ENCODE data around the gene LMO1.

The LMO1 gene

GRCh38 chr11:8296872-8297271 is 33.2 kb upstream of the LMO1 start:
- H3K27me3 ChIP-seq (replicated peaks; ENCODE audit: control insufficient read depth, insufficient read depth, low read length), result no peaks in the 10 kb centered on the region; the same call in 1 of the 2 replicates
- H3K36me3 ChIP-seq (ENCODE audit: control insufficient read depth, insufficient read depth, low read length), result no peaks in the 10 kb centered on the region
- TF ChIP-seq CTCF (IDR thresholded peaks at IDR 0.05; ENCODE audit: insufficient read depth, low read length, poor library complexity, severe bottlenecking), result no peak
- H3K4me3 ChIP-seq (replicated peaks; ENCODE audit: low read depth, low read length), result no peak overlapping the region
- no peak for DNase-seq (ENCODE audit: extremely low read depth, insufficient read length)

GRCh38 chr11:8296038-8296649 is 32.5 kb upstream of the LMO1 start:
- Histone ChIP-seq H3K27me3 (replicated peaks; ENCODE audit: control insufficient read depth, insufficient read depth, low read length) (no peaks in the 10 kb centered on the region; the same call in 1 of the 2 replicates), H3K36me3 (ENCODE audit: control insufficient read depth, insufficient read depth, low read length) (no peaks in the 10 kb centered on the region), H3K4me3 (replicated peaks; ENCODE audit: low read depth, low read length) (no peak overlapping the region)
- TF ChIP-seq CTCF (IDR thresholded peaks at IDR 0.05; ENCODE audit: insufficient read depth, low read length, poor library complexity, severe bottlenecking), result no peak
- DNase-seq (ENCODE audit: extremely low read depth, insufficient read length), result no peak

GRCh38 chr11:8294251-8294935 is 30.7 kb upstream of the LMO1 start:
- H3K4me3 ChIP-seq (replicated peaks; ENCODE audit: low read depth, low read length), result no peak overlapping the region
- H3K36me3 ChIP-seq (ENCODE audit: control insufficient read depth, insufficient read depth, low read length), result no peaks in the 10 kb centered on the region
- TF ChIP-seq CTCF (IDR thresholded peaks at IDR 0.05; ENCODE audit: insufficient read depth, low read length, poor library complexity, severe bottlenecking), result no peak
- DNase-seq (ENCODE audit: extremely low read depth, insufficient read length), result no peak
- no peaks in the 10 kb centered on the region; the same call in 1 of the 2 replicates for H3K27me3 ChIP-seq (replicated peaks; ENCODE audit: control insufficient read depth, insufficient read depth, low read length)

- TF ChIP-seq CTCF (IDR thresholded peaks at IDR 0.05; ENCODE audit: insufficient read depth, low read length, poor library complexity, severe bottlenecking), result no peak
- no peaks in the 10 kb centered on the region for H3K36me3 ChIP-seq (ENCODE audit: control insufficient read depth, insufficient read depth, low read length)
- DNase-seq (ENCODE audit: extremely low read depth, insufficient read length), result no peak
- no peaks in the 10 kb centered on the region; the same call in 1 of the 2 replicates for H3K27me3 ChIP-seq (replicated peaks; ENCODE audit: control insufficient read depth, insufficient read depth, low read length)
- H3K4me3 ChIP-seq (replicated peaks; ENCODE audit: low read depth, low read length), result no peak overlapping the region
Observed at GRCh38 chr11:8293171-8293570, 29.5 kb upstream of the LMO1 start.

GRCh38 chr11:8292351-8292750 is 28.7 kb upstream of the LMO1 start:
- Histone ChIP-seq H3K27me3 (replicated peaks; ENCODE audit: control insufficient read depth, insufficient read depth, low read length) (no peaks in the 10 kb centered on the region; the same call in 1 of the 2 replicates), H3K4me3 (replicated peaks; ENCODE audit: low read depth, low read length) (no peak overlapping the region), H3K36me3 (ENCODE audit: control insufficient read depth, insufficient read depth, low read length) (no peaks in the 10 kb centered on the region)
- DNase-seq (ENCODE audit: extremely low read depth, insufficient read length), result no peak
- no peak for TF ChIP-seq CTCF (IDR thresholded peaks at IDR 0.05; ENCODE audit: insufficient read depth, low read length, poor library complexity, severe bottlenecking)
